DND-41 (cell line): Measurements from ENCODE around the gene WNT1.

Experiments used
- ATAC-seq: fragments of 200-7000 bp; cut with Tn5 transposase; 3 replicates; pipeline ENCODE4 v1.9.1; 2021; ENCODE audit warnings: low read depth; ENCODE audit not compliant: insufficient read depth
- DNase-seq: peaks from one replicate; pipeline ENCODE4 v3.0.0-alpha.2; 2020
- H2AFZ ChIP-seq: 2 replicates; pipeline ENCODE4 v1.6.0; 2012; ENCODE audit warnings: low read depth, low read length
- H3K27ac ChIP-seq: 2 replicates; pipeline ENCODE4 v1.5.1; 2012; ENCODE audit warnings: low read length, inconsistent platforms
- H3K27me3 ChIP-seq: fragments of 200-600 bp; sonication (generic); 2 replicates; pipeline ENCODE4 v1.6.0; 2012; ENCODE audit warnings: low read length, mild to moderate bottlenecking, inconsistent platforms; ENCODE audit not compliant: insufficient read depth, poor library complexity
- H3K36me3 ChIP-seq: 2 replicates; pipeline ENCODE4 v1.5.1; 2012; ENCODE audit warnings: low read length, inconsistent platforms; ENCODE audit not compliant: insufficient read depth
- H3K4me1 ChIP-seq: 2 replicates; pipeline ENCODE4 v1.5.1; 2012; ENCODE audit warnings: mild to moderate bottlenecking, low read length; ENCODE audit not compliant: insufficient read depth
- H3K4me2 ChIP-seq: 2 replicates; pipeline ENCODE4 v1.6.0; 2012; ENCODE audit warnings: mild to moderate bottlenecking, moderate library complexity, low read length, inconsistent platforms; ENCODE audit not compliant: insufficient read depth
- H3K4me3 ChIP-seq, 2 experiments: fragments of 200-600 bp in 1 of 2; shearing (Covaris generic) in 1 of 2; 2 replicates each; pipeline ENCODE4 v1.5.1; 2012 to 2016; ENCODE audit warnings: inconsistent platforms in 2 of 2, low read length in 2 of 2, mild to moderate bottlenecking in 2 of 2, low read depth in 1 of 2, moderate library complexity in 1 of 2
- H3K79me2 ChIP-seq: 2 replicates; pipeline ENCODE4 v1.6.0; 2012; ENCODE audit warnings: low read length, inconsistent platforms; ENCODE audit not compliant: insufficient read depth
- H3K9ac ChIP-seq: 2 replicates; pipeline ENCODE4 v1.6.0; 2012; ENCODE audit warnings: low read depth, mild to moderate bottlenecking, inconsistent platforms, low read length, moderate library complexity
- H3K9me3 ChIP-seq: 2 replicates; pipeline ENCODE4 v1.5.1; 2012; ENCODE audit warnings: low read length, moderate library complexity, mild to moderate bottlenecking, inconsistent platforms; ENCODE audit not compliant: insufficient read depth, severe bottlenecking
- H4K20me1 ChIP-seq: 2 replicates; pipeline ENCODE4 v1.6.0; 2012; ENCODE audit warnings: low read length; ENCODE audit not compliant: insufficient read depth
- EZH2 ChIP-seq: IDR thresholded peaks from 3 replicates; pipeline ENCODE4 v1.6.1; 2012; ENCODE audit warnings: borderline replicate concordance, low read depth, mild to moderate bottlenecking, moderate library complexity, low read length, inconsistent platforms; ENCODE audit not compliant: severe bottlenecking
- TF ChIP-seq, protein P1 (sequence below): IDR thresholded peaks from 2 replicates; pipeline ENCODE4 v1.5.1; 2012; ENCODE audit warnings: borderline replicate concordance, low read length, moderate library complexity, mild to moderate bottlenecking; ENCODE audit not compliant: poor library complexity, severe bottlenecking; ENCODE audit errors: extremely low read depth

Gene WNT1

DNA sequence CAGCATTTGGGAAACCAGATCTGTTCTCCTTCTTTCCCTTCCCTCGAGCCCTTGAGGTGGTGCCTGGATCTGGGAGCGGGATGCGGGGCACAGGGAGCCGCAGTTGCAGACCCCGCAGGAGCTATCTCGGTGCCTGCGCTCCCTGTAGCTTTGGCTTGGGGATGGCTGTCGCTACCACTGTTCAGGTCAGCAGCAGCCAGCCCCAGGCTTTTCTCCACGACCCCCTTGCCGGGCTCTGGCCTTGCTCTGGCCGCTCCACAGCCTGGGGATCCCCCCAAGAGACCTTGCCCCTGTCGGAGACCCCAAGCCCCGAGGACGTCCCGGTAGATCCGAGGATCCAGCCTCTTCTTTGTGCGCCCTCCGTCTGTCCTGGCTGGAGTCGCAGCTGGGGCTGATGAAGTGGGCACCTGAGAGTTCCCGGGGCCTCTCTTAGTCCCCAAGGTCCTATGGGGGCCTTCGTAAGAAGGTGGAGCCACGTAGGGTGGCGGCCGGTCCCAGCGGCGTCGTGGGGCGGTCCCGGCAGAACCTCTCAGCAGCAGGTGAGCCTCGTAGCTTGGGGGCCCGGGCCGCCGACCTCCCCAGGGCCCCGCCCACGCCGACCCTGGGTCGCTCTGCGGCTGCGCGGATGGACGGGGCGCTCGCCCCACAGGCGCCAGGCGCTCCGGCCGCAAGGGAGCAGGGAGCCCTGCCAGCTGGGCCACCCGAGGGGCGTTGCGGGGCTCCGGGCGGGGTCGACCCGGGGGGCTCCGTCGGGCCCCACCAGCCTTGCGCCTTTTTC is 19.8 kb downstream of the WNT1 start:
- peaks cover 22% of the 10 kb centered on the region for H3K36me3 ChIP-seq
- 0 out of 2 replicates have a peak overlapping the region, but pooled peaks have one; percentile 43 for H3K9ac ChIP-seq
- H3K4me1 ChIP-seq = peaks cover 39% of the 10 kb centered on the region
- peak overlapping the region in 1 of 2 experiments; percentile 58; a peak in 1 of 4 replicates for H3K4me3 ChIP-seq
- peak overlapping the region; percentile 74; the same call in 1 of the 2 replicates for H2AFZ ChIP-seq
- no peaks in the 10 kb centered on the region for H3K79me2 ChIP-seq
- H4K20me1 ChIP-seq = peaks cover 4% of the 10 kb centered on the region
- DNase-seq = no peak
- ATAC-seq = no peak
- TF ChIP-seq, protein P1, sequence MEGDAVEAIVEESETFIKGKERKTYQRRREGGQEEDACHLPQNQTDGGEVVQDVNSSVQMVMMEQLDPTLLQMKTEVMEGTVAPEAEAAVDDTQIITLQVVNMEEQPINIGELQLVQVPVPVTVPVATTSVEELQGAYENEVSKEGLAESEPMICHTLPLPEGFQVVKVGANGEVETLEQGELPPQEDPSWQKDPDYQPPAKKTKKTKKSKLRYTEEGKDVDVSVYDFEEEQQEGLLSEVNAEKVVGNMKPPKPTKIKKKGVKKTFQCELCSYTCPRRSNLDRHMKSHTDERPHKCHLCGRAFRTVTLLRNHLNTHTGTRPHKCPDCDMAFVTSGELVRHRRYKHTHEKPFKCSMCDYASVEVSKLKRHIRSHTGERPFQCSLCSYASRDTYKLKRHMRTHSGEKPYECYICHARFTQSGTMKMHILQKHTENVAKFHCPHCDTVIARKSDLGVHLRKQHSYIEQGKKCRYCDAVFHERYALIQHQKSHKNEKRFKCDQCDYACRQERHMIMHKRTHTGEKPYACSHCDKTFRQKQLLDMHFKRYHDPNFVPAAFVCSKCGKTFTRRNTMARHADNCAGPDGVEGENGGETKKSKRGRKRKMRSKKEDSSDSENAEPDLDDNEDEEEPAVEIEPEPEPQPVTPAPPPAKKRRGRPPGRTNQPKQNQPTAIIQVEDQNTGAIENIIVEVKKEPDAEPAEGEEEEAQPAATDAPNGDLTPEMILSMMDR = no peak
- TF ChIP-seq EZH2 = no peak
- H3K4me2 ChIP-seq = peak overlapping the region; percentile 98
- H3K27me3 ChIP-seq = peaks cover 32% of the 10 kb centered on the region
- H3K27ac ChIP-seq = no peak overlapping the region
- no peaks in the 10 kb centered on the region for H3K9me3 ChIP-seq

DNA sequence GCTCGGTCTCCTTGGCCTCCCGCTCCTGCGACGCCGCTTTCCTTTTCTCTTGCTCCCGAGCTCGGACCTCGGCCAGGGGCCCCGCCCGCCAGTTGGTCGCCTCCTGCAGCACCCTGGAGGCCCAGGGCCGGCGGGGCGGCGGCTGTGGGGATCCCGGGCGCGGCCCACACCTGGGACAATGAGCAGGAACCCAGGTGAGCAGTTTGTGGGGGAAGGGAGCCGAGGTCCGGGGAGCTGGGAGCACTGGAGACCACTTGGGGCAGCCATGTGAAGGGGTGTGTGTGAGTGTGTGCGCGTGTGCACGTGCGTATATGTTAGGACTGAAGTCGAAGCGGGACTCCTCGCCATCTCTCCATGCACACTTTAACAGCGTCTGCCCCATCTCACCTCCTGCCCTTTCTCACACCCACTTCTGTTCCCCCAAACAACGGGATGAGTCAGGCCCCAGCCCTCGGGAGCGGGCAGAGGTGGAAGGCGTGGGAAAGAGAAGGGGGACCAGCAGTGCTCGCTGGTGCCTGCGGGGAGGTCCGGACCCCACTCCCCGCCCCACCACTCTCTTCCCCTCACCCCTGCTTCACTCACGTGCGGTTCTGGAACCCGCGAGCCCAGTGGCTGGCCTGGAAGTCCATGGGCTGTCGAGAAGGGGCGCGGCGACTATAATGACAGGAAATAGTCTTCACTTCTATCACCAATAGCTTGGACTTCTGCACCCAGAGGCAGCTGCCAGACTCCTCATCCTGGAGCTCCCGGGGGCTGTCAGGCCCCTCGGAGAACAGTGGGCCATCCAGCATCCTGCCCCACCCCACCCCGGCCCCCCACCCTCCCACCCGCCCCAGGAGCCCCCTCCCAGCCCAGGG is 20.6 kb downstream of the WNT1 start:
- H3K4me1 ChIP-seq = peaks cover 39% of the 10 kb centered on the region
- ATAC-seq = peak; percentile 13
- H3K79me2 ChIP-seq = no peaks in the 10 kb centered on the region
- TF ChIP-seq, protein P1 = no peak
- TF ChIP-seq EZH2 = no peak
- H3K27ac ChIP-seq = no peak overlapping the region
- peaks cover 32% of the 10 kb centered on the region for H3K27me3 ChIP-seq
- H3K4me2 ChIP-seq = peak overlapping the region; percentile 98
- H3K36me3 ChIP-seq = peaks cover 25% of the 10 kb centered on the region
- H3K9me3 ChIP-seq = no peaks in the 10 kb centered on the region
- H3K9ac ChIP-seq = peak overlapping the region; percentile 43
- no peak for DNase-seq
- peak overlapping the region; percentile 8 to 64; a peak in 3 of 4 replicates for H3K4me3 ChIP-seq
- H2AFZ ChIP-seq = peak overlapping the region; percentile 78
- H4K20me1 ChIP-seq = peaks cover 4% of the 10 kb centered on the region

DNA sequence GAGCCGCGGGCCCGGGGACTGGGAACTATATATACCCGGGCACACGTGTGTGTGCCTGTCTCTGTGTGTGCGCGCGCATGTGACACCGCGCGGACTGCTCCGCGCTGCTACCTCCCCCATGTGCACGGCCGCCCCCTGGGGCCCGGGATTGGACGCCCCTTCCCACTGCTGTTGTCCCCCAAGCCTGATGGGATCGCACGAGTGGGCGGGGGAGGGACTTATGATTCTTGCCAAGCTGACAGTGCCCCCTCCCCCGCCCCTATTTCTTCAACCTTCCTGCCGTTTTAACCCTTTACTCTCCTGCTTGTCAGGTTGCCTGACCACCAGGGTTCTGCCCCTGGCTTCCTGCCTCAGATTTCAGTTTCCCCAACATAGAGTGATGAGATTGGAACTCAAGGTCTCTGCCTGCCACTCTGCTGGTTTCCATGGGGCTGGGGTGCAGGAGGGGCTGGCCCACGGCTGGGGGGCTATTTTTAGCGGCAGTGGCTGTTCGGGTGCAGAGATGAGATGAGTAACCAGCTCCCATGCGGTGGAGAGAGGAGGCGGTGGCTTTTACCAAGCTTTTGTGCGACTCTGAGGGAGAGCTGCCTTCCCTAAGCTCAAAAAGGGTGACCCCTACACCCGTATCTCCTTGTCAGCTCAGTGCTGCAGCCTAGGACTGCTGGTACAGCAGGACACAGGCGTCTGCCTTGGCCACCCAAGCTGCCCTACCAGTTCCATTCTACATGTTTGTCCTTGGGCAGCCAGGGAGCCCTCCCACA is 21.4 kb downstream of the WNT1 start, which contains the start of gene DDN:
DDN (minus strand) TSS at position 5 of the 761 bp plus-strand sequence. CDS start 88 bp downstream, outside the sequence.
- peak within 1 kb of the TSS; percentile 8 to 64; a peak in 3 of 4 replicates for H3K4me3 ChIP-seq
- TF ChIP-seq, protein P1 = peak; percentile 44
- TF ChIP-seq EZH2 = no peak
- peaks cover 32% of the 10 kb centered on the region for H3K27me3 ChIP-seq
- H3K9me3 ChIP-seq = no peaks in the 10 kb centered on the region
- H3K79me2 ChIP-seq = no peaks in the 10 kb centered on the region
- peak within 1 kb of the TSS; percentile 78 for H2AFZ ChIP-seq
- DNase-seq = peak; percentile 83
- peaks cover 39% of the 10 kb centered on the region for H3K4me1 ChIP-seq
- peaks cover 4% of the 10 kb centered on the region for H4K20me1 ChIP-seq
- peak within 1 kb of the TSS; percentile 45 for H3K27ac ChIP-seq
- H3K4me2 ChIP-seq = peak within 1 kb of the TSS; percentile 98
- H3K9ac ChIP-seq = peak within 1 kb of the TSS; percentile 53
- H3K36me3 ChIP-seq = peaks cover 30% of the 10 kb centered on the region
- ATAC-seq = peak; percentile 84
